T-helper 1 cell (primary cell): ENCODE data around the gene SMIM9.
"Not testable (repeated sequence)": the region's sequence is repeated elsewhere in the genome, so short reads cannot be mapped to it uniquely, and the experiment has no call there.

Experiments
- DNase-seq, 5 donors: peaks; one replicate each; pipeline ENCODE4 v3.0.0-alpha.2; 2012 to 2020
- total RNA-seq, 4 donors: gene quantifications; one replicate each; lab custom pipeline; 2026; lab: John Stamatoyannopoulos, UW

SMIM9 gene
- 0 to 0.08 (median 0) reads per million in 4 donors for total RNA-seq

- no peak for DNase-seq
These were observed at the start of gene SMIM9 for GRCh38 chrX:154834562-154834961. Gene SMIM9, minus strand, starts transcription at chrX:154834662. Its CDS starts 3,806 bp downstream, at chrX:154830856.

GRCh38 chrX:154884069-154884468 lies 49.6 kb upstream of the SMIM9 start:
- not testable (repeated sequence) for DNase-seq

GRCh38 chrX:154873329-154873728 lies 38.9 kb upstream of the SMIM9 start:
- no peak for DNase-seq

GRCh38 chrX:154868522-154868921 lies 34.1 kb upstream of the SMIM9 start:
- not testable (repeated sequence) for DNase-seq

GRCh38 chrX:154855256-154855655 lies 20.8 kb upstream of the SMIM9 start:
- no peak for DNase-seq

- no peak for DNase-seq
These were observed 16.6 kb upstream of the SMIM9 start for GRCh38 chrX:154850957-154851611.

- peak in 2 of 5 donors; percentile 1 to 41 for DNase-seq
These were observed 6.4 kb upstream of the SMIM9 start for GRCh38 chrX:154840856-154841255.

- DNase-seq: no peak
These were observed 1.7 kb upstream of the SMIM9 start for GRCh38 chrX:154836163-154836562.

GRCh38 chrX:154833746-154834274 lies 652 bp downstream of the SMIM9 start:
- no peak for DNase-seq

GRCh38 chrX:154829926-154830442 lies 4.5 kb downstream of the SMIM9 start:
- no peak for DNase-seq

- no peak for DNase-seq
These were observed 5.3 kb downstream of the SMIM9 start for GRCh38 chrX:154829134-154829533.

- DNase-seq: no peak
These were observed 6.5 kb downstream of the SMIM9 start for GRCh38 chrX:154828016-154828408.

GRCh38 chrX:154827194-154828015 lies 7.1 kb downstream of the SMIM9 start:
- DNase-seq: peak in 1 of 5 donors; percentile 61

- not testable (repeated sequence) for DNase-seq
These were observed 8.9 kb downstream of the SMIM9 start for GRCh38 chrX:154825586-154825985.

GRCh38 chrX:154824638-154825037 lies 9.8 kb downstream of the SMIM9 start:
- DNase-seq: no peak

- no peak for DNase-seq
These were observed 12.4 kb downstream of the SMIM9 start for GRCh38 chrX:154822029-154822428.

GRCh38 chrX:154821523-154821922 lies 12.9 kb downstream of the SMIM9 start:
- DNase-seq: no peak

GRCh38 chrX:154819771-154820341 lies 14.6 kb downstream of the SMIM9 start:
- DNase-seq: no peak

- no peak for DNase-seq
These were observed 15.3 kb downstream of the SMIM9 start for GRCh38 chrX:154818916-154819770.

- not testable (repeated sequence) for DNase-seq
These were observed 17.3 kb downstream of the SMIM9 start for GRCh38 chrX:154817048-154817618.

- not testable (repeated sequence) for DNase-seq
These were observed 18.1 kb downstream of the SMIM9 start for GRCh38 chrX:154816326-154816898.
